HG03457 (cell line): ENCODE data around the gene ATG7.

Experiments
- ATAC-seq: cut with Tn5 transposase; IDR thresholded peaks from one replicate; pipeline ENCODE4 v1.9.1; 2021; ENCODE audit warnings: moderate number of reproducible peaks; ENCODE audit not compliant: unreplicated experiment

ATG7 gene

DNA sequence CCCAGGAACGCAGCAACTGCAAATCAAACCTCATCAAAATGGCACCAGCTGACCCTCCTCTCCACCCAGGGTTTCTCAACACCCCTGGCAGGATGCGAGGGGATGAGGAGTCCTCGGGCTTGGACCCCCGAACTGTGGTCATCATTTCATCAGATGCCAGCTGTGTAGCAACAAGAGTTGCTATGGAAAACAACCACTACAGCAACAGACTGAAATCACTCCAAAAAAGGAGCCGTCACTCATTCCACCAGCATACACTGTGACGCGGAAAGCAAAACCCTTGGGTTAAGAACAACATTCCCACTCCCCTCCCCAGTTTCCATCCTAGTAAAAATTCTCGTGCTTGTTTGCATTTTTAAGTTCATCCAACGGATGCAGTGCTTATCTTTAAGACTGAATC lies 331.4 kb downstream of the ATG7 start:
- ATAC-seq: no peak

- ATAC-seq: no peak
Observed at GRCh38 chr3:11604139-11604892, 332.1 kb downstream of the ATG7 start.

DNA sequence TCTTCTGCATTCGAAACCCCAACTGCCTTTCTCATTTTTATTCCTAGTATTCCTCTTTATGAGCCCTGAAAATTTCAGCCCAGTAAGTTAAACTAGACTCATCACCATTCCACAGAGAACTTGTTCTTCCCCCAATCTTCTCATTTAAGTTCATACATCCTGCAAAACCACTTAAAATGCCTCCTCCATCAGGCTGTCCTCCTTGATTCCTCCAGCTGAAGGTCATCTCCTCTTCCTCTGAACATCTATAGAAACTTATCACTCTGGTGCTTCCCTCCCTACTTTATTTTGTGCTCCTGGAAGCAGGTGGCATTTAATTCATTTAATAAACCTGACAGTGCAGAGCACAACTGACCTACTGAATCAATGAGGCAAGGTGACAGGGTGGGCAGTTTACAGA lies 333.2 kb downstream of the ATG7 start:
- ATAC-seq: no peak

GRCh38 chr3:11606090-11606784 lies 334.0 kb downstream of the ATG7 start:
- no peak for ATAC-seq

- ATAC-seq: no peak
Observed at GRCh38 chr3:11606865-11607440, 334.8 kb downstream of the ATG7 start.
